NK-92 (cell line): ENCODE data around the gene SLC27A1.
A peak's percentile ranks its signal among the peaks of the same experiment; 100 is the strongest.
"Not testable (repeated sequence)": the region's sequence is repeated elsewhere in the genome, so short reads cannot be mapped to it uniquely, and the experiment has no call there.

Experiments used
- DNase-seq: peaks from one replicate; lab custom pipeline; 2025; ENCODE audit not compliant: unreplicated experiment; lab: John Stamatoyannopoulos, UW

SLC27A1 gene

DNA sequence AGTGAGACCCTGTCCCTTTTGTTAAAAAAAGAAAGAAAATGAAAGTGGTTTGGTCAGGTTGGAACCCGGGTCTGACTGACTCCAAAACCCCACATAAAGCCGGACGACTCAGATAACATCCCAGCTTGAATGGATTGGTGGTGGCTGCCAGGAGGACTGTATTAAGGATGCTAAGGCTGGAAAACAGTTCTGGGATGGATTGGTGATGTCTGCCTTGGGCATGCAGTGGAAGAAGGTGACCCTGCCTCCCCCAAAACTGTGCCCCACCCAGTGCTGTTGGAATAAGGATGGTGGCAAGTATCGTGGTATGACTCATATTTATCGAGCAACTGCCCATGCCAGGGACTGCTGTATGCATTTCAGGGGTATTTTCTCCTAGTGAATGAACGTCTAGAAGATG, 66.6 kb downstream of the SLC27A1 start:
- no peak for DNase-seq

DNA sequence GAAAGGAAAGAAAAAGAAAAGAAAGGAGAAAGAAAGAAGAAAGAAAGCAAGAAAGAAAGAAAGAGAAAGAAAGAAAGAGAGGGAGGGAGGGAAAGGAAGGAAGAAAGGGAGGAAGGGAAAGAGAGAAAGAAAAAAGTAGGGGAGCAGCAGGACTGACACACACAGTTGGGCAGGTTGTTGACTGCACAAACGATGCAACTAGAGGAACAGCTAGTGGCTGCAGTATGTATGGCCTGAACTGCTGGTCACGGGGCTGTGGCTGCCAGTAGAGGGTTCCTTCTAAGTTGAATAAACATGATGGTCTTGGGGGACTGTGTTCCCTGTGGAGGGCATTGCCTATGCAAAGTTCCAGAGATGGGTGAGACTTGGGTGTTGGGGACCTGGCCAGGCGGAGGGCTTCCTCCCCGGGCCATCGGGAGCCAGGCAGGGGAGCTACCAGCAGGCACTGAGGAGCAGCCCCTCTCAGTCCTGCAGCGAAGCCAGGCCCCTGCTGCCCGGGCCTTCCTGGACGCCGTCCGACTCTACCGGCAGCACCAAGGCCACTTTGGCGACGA, 68.4 kb downstream of the SLC27A1 start:
- DNase-seq, result no peak

DNA sequence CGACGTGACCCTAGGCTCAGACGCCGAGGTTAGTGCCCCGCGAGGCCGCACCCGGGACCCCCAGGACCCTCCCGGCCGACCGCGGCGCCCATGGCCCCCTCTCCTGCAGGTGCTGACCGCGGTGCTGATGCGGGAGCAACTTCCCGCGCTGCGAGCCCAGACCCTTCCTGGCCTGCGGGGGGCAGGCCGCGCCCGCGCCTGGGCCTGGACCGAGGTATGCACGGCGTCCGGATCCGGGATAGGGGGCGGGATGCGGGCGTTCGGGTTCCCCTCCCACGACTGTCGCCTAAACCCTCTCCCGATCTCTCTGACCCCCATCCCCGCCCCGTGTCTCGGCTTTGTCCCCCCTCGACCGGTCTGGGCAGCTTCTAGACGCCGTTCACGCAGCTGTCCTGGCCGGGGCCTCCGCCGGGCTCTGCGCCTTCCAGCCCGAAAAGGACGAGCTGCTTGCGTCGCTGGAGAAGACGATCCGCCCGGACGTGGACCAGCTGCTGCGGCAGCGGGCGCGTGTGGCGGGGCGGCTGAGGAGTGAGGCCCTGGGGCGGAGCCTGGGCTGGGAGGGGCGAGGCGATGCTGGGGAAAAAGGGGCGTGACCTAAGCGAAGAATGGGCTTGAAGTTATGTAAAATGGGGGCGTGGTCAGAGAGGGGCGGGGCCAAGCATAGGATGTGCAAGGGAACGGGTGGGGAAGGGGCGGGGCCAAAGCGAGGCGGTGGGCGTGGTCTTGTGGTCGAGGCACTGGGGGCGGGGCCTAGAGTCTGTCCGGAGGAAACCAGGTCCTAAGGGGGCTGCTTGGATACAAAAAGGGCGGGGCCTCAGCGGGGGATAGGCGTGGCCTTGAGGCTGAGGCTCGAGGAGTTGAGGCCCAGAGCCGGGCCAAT, 69.2 kb downstream of the SLC27A1 start:
- peak; percentile 83 for DNase-seq

DNA sequence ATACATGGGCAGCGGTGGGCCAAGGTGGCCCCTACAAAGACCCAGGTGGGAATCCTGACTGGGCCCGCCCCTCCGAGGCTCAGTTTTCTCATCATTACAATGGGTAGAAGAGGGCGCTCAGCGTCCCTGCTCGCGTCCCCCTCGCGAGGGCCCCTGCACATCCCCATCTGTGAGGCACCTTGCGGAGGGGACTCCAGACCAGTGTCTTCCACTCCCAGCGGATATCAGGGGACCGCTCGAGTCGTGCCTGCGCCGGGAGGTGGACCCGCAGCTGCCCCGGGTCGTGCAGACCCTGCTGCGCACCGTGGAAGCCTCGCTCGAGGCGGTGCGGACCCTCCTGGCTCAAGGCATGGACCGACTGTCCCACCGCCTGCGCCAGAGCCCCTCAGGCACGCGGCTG, 69.8 kb downstream of the SLC27A1 start:
- DNase-seq, result no peak

DNA sequence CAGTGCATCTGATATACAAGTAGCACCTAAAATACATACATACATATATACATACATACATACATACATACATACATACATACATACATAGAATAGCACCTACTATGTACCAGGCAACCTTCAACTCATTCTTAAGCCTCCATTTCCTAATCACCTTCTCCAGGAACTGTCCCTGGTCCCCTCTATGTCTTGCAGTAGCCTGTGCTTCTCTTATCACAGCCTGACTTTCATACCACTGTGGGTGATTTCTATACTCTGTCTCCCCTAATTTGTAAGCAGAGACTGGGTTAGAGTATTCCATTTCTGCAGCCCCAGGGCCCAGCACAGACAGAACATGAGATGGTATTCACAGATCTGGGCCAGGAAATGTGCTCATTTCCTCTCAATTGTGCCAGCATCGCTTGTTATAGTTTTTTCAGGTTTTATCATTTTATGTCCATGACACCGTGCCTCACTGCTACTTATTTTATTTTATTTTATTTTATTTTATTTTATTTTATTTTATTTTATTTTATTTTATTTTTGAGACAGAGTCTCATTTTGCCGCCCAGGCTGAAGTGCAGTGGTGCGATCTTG, 70.9 kb downstream of the SLC27A1 start:
- DNase-seq, result no peak

DNA sequence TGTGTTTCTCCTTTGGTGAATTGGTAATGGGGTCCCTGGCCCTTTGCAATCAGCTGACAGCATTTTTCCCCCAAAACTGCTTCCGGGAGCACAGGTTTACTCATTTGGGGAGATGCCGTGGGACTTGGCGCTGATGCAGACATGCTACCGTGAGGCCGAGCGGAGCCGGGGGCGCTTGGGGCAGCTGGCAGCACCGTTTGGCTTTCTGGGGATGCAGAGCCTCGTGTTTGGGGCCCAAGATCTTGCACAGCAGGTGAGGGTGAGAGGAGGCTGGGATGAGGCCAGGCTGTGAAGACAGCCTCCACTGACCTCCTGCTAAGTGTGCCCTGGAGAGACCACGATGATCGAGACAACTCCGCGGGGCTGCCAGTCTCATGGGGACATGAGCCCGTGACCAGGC, 71.7 kb downstream of the SLC27A1 start:
- no peak for DNase-seq

DNA sequence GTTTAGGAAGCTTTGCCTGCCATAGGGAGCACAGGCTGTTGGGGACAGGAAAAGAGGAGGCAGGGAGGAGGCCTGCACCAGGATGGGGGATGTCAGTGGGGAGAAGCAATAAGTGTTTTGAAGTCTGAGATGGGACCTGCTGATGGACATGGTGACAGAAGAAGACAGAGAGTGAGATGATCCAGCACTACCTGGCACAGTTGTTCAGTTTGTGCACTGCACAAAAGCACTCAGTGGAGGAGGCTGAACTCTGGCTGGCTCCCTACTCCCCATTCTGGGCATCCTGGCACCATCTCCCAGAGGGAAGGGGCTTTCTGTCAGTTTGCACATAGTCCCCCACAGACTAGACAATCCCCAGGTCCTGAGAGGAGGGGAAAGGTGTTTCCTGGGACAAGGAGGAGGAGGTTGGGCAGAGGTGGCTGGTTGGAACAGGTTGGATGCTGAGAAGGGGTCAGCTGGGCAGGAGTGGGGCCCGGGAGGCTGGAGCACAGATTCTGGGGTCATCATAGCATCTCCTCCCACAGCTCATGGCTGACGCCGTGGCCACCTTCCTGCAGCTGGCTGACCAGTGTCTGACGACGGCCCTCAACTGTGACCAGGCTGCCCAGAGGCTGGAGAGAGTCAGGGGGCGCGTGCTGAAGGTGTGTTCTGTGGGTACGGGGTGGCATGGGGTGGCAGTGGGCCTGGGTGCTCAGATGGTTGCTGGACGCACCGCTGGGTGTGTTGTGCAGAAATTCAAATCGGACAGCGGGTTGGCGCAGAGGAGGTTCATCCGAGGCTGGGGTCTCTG, 72.7 kb downstream of the SLC27A1 start:
- DNase-seq, result no peak

DNA sequence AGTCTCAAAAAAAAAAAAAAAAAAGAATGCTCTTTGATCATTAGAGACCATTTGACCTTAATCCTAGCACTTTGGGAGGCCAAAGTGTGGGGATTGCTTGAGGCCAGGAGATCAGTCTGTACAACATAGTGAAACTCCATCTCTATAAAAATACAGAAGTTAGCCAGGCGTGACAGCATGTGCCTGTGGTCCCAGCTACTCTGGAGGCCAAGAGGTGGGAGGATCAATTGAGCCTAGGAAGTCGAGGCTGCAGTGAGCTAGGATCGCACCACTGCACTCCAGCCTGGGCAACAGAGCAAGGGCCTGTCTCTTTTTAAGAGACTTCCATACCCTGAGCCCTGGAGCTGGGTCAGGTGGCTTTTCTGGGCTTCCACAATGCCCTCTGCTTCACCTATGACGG, 73.7 kb downstream of the SLC27A1 start:
- no peak for DNase-seq

DNA sequence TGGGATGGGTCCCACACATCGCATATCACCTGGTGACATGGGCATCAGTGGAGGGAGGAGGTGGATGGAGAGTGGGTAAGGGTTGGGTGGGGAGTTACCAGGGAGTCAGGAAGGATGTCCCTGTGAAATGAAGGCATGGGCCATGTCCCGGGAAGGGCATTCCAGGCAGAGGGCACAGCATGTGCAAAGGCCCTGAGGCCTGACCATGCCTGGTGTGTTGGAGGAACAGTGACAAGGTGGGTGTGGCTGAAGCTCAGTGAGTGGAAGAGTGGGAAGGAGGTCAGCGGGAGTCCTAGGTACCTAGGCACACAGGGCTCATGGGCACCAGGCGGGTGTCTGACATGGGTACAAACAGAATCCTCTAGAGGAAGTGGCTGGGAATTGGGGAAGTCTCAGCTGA, 74.1 kb downstream of the SLC27A1 start:
- no peak for DNase-seq

DNA sequence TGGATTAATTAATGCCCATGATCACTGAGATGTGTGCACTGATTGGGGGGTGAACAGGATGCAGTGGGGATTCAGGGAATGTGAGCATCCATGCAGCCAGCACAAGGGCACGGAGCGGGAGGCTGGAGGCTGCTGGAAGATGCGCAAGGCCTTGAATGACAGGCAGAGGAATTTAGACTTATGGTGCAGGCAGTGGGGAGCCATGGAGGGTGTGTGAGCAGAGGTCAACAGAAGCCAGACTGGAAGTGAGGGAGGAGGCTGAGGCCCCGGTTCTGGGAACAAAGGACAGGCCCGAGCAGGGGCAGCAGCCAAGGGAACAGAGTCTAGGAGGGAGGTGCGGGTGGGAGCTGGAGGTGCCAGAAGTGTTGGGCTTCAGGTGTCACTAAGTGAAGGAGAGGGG, 77.8 kb downstream of the SLC27A1 start:
- no peak for DNase-seq

DNA sequence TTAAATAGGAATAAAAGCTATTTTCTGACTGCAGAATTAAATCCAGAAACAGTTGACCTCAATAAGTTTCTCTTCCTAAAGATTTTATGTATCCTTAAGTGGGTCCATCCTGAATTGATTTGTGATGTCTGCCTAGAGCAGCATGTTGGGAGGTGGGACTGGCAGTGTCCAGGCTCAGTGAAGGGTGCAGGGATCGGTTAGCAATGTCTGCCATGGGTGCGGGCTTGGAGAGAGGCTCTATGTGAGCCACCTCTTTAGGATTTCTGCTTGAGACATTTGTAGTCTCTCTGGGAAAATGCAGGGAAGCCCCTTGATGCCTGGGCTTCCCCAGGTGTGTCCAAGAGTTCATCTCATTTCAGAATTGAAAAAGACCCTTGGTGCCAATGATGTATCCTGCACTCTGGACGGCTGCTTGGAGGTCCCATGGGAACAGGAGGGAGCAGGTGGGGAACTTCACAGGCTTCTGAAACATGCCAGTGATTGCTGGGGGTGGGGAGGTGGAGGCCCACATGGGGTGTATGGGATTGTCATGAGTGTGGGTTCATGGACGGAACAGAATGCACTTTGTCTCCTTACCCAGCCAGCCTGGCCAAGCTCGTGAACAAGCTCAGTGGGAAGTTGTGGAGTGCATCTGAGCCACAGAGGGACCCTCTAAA, 78.9 kb downstream of the SLC27A1 start:
- no peak for DNase-seq

DNA sequence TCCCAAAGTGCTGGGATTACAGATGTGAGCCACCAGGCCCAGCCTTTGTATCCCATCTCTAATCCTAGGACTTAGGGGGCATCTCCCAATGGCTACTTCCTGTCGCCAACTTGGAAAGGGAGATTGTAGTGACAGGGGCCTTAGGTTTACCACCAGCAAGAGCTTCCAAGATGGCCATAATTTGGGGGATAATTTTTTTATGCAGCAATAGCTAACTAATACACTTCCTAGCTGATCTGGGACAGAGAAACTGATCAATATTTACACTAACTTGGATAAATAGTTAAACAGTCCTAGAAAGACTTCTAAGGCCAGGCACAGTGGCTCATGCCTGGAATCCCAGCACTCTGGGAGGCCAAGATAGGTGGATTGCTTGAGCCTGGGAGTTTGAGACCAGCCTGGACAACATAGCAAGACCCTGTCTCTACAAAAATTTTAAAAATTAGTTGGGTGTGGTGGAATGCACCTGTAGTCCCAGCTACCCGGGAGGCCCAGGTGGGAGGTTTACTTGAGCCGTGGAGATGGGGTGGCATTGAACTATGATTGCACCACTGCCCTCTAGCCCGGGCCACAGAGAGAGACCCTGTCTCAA, 79.8 kb downstream of the SLC27A1 start:
- no peak for DNase-seq

DNA sequence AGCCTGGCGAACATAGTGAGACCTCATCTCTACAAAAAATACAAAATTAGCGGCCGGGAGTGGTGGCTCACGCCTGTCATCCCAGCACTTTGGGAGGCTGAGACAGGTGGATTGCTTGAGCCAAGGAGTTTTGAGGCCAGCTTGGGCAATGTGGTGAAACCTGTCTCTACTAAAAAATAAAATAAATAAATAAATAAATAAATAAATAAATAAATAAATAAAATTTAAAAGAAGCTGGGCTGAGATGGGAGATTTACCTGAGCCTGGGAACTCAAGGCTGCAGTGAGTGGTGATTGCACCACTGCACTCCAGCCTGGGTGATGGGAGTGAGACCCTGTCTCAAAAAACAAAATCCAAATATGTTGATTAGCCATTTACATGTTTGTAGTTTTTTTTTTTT, 82.4 kb downstream of the SLC27A1 start:
- DNase-seq, result not testable (repeated sequence)

DNA sequence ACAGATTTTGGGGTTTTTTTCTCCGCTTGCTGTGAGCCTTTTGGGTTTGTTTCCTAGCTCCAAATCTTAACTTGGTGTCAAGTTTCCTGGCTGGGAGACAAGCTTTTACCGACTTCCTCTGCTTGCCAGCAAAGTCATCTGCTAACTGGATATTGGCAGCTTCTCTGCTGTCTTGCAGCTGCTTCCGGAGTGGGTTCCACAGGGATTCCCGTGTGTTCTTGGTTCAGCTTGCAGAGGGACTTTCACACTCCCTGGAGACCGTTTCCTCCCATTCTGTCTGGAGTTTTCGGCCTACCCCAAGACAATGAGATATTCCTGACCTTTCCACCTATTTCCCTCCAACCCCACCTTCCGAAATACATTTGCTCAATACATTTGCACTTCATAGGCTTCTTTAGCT, 82.9 kb downstream of the SLC27A1 start:
- DNase-seq, result no peak

DNA sequence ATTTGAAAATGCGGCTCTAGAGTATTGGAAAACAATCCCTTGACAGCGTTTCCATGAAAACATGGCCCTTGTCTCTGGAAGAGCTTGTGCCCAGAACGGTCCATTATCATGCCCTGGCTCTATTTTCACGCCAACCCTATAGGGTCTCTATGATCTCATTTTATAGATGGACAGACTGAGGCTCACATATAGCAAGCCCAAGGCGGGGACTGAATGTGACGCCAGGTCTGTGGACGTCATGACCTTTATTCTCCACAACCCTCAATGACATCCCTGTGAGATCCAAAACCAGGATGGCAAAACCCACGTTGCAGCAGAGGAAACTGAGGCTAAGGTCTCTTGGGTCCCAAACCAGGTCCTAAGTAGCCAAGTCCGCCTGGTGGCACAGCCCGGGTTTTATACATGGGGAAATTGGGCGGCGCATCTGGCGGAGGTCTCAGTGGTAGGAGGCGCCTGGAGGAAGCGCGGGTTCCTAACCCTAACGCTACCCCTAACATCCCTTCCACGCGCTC, 84.7 kb downstream of the SLC27A1 start:
- DNase-seq, result no peak

DNA sequence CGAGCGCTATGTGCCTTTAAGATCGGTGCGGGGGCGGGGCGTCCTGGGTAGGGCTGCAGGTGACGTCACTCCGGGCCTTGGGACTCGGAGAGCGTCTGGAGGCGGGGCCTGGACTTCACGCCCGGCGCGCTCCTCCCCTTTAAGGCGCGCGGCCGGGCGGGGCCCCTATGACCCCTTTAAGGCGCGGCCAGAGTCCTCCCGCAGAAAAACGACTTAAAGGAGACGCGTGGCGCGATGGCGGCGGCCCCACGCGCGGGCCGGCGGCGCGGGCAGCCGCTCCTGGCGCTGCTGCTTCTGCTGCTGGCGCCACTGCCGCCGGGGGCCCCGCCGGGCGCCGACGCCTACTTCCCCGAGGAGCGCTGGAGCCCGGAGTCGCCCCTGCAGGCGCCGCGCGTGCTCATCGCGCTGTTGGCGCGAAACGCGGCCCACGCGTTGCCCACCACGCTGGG, 85.2 kb downstream of the SLC27A1 start, which contains the start of gene COLGALT1:
Gene COLGALT1 (plus strand): TSS at position 170 of the 449 bp plus-strand sequence. CDS start 65 bp downstream, at position 235.
- peak; percentile 66 for DNase-seq
